H1 (cell line): ENCODE results near the gene ABCG1. TPM values are rescaled to one million over a fixed set of nuclear protein-coding genes. Genes with fewer than 3 reads are reported as not detected.

ENCODE experiments used
- CTCF ChIA-PET: fragments of 300-600 bp; sonication (Branson Sonifier 250); formaldehyde crosslinking; loops from one replicate; lab custom pipeline; 2021; ENCODE audit not compliant: partially characterized antibody; lab: Charles Lee
- POLR2A ChIA-PET: fragments of 300-600 bp; sonication (Branson Sonifier 250); formaldehyde crosslinking; loops from one replicate; lab custom pipeline; 2021; ENCODE audit warnings: inconsistent platforms; ENCODE audit not compliant: partially characterized antibody; lab: Charles Lee
- DNase-seq, 2 experiments: peaks; one replicate each; pipeline versions ENCODE4 v3.0.0 to v3.0.0-alpha.2; 2010 to 2022; ENCODE audit warnings: low spot score in 2 of 2, low read depth in 1 of 2, mixed read lengths in 1 of 2
- FAIRE-seq: peaks from 2 replicates; lab custom pipeline; 2011; peaks lifted over from hg19 to GRCh38; lab: Jason Lieb, UNC
- H2AFZ ChIP-seq: 2 replicates; pipeline ENCODE4 v1.8.1; 2012; ENCODE audit warnings: low read length, inconsistent platforms
- H2AK5ac ChIP-seq: 2 replicates; pipeline ENCODE4 v1.6.1; 2013; ENCODE audit warnings: low read depth, low read length
- H2BK120ac ChIP-seq: replicated peaks from 2 replicates; pipeline ENCODE3; 2013; ENCODE audit warnings: low read depth, low read length, inconsistent platforms
- H2BK12ac ChIP-seq: 2 replicates; pipeline ENCODE4 v1.6.1; 2013; ENCODE audit warnings: low read depth, low read length
- H2BK15ac ChIP-seq: 2 replicates; pipeline ENCODE4 v1.6.1; 2013; ENCODE audit warnings: low read length
- H2BK20ac ChIP-seq: 2 replicates; pipeline ENCODE4 v1.6.1; 2013; ENCODE audit warnings: low read length
- H2BK5ac ChIP-seq: 2 replicates; pipeline ENCODE4 v1.6.1; 2013; ENCODE audit warnings: low read depth, low read length
- H3K14ac ChIP-seq: 2 replicates; pipeline ENCODE4 v1.6.1; 2013; ENCODE audit warnings: inconsistent platforms; ENCODE audit not compliant: insufficient read length
- H3K18ac ChIP-seq: 2 replicates; pipeline ENCODE4 v1.6.1; 2013; ENCODE audit warnings: low read length; ENCODE audit errors: extremely low read depth
- H3K23ac ChIP-seq: 2 replicates; pipeline ENCODE4 v1.6.1; 2013; ENCODE audit warnings: inconsistent platforms; ENCODE audit not compliant: insufficient read length
- H3K23me2 ChIP-seq: 2 replicates; pipeline ENCODE4 v1.6.1; 2013; ENCODE audit warnings: low read depth, low read length
- H3K27ac ChIP-seq: 2 replicates; pipeline ENCODE4 v1.6.1; 2011; ENCODE audit warnings: low read depth, low read length, inconsistent platforms
- H3K27me3 ChIP-seq, 4 experiments: replicated peaks in 1 of 4; 1 replicate in 1 of 4; 2 replicates in 3 of 4; pipeline versions ENCODE4 v1.6.1 to v1.8.1; 2011 to 2013; ENCODE audit warnings: low read length in 3 of 4, mild to moderate bottlenecking in 3 of 4, inconsistent platforms in 2 of 4, mixed read lengths in 2 of 4, moderate library complexity in 1 of 4; ENCODE audit not compliant: control insufficient read depth in 3 of 4, insufficient read depth in 3 of 4; ENCODE audit errors: extremely low read depth in 1 of 4
- H3K36me3 ChIP-seq, 4 experiments: 2 replicates each; pipeline versions ENCODE4 v1.6.1 to v1.8.1; 2011 to 2013; ENCODE audit warnings: mild to moderate bottlenecking in 4 of 4, low read length in 3 of 4, moderate library complexity in 2 of 4, control low read depth in 1 of 4, inconsistent platforms in 1 of 4; ENCODE audit not compliant: insufficient read depth in 4 of 4, control insufficient read depth in 2 of 4
- H3K4ac ChIP-seq: replicated peaks from 2 replicates; pipeline ENCODE3; 2013; ENCODE audit warnings: low read length, low read depth, mixed read lengths, inconsistent platforms; ENCODE audit not compliant: insufficient read length
- H3K4me1 ChIP-seq, 4 experiments: replicated peaks in 1 of 4; 1 replicate in 1 of 4; 2 replicates in 3 of 4; pipeline versions ENCODE4 v1.6.1 to v1.8.1; 2011 to 2013; ENCODE audit warnings: low read length in 3 of 4, inconsistent platforms in 2 of 4, mixed read lengths in 1 of 4; ENCODE audit not compliant: insufficient read depth in 4 of 4, control insufficient read depth in 3 of 4
- H3K4me2 ChIP-seq, 2 experiments: 2 replicates each; pipeline versions ENCODE4 v1.6.1 to v1.8.1; 2011 to 2013; ENCODE audit warnings: low read depth in 2 of 2, low read length in 2 of 2, control low read depth in 1 of 2, inconsistent platforms in 1 of 2, mild to moderate bottlenecking in 1 of 2; ENCODE audit not compliant: insufficient read depth in 1 of 2
- H3K4me3 ChIP-seq, 4 experiments: fragments of 200-600, 300-600 bp in 1 of 4; sonication (generic), shearing (Covaris generic), sonication (Bioruptor Twin) in 1 of 4; 2 replicates each; pipeline versions ENCODE4 v1.5.1 to v1.8.1; 2011 to 2016; ENCODE audit warnings: low read length in 4 of 4, low read depth in 3 of 4, control low read depth in 2 of 4, inconsistent platforms in 2 of 4, mild to moderate bottlenecking in 2 of 4, mixed read lengths in 1 of 4, moderate library complexity in 1 of 4; ENCODE audit not compliant: insufficient read depth in 2 of 4; ENCODE audit errors: extremely low read depth in 1 of 4
- H3K56ac ChIP-seq: replicated peaks from 2 replicates; pipeline ENCODE3; 2013; ENCODE audit warnings: low read depth, mild to moderate bottlenecking, mixed read lengths, low read length, inconsistent platforms; ENCODE audit not compliant: insufficient read length
- H3K79me1 ChIP-seq: 2 replicates; pipeline ENCODE4 v1.6.1; 2013; ENCODE audit warnings: low read depth, low read length, control low read depth
- H3K79me2 ChIP-seq, 2 experiments: 2 replicates each; pipeline versions ENCODE4 v1.6.1 to v1.8.1; 2012 to 2013; ENCODE audit warnings: low read length in 2 of 2, mild to moderate bottlenecking in 2 of 2, inconsistent platforms in 1 of 2; ENCODE audit not compliant: insufficient read depth in 2 of 2, control insufficient read depth in 1 of 2
- H3K9ac ChIP-seq, 4 experiments: replicated peaks in 1 of 4; 1 replicate in 1 of 4; 2 replicates in 3 of 4; pipeline versions ENCODE4 v1.6.1 to v1.8.1; 2011 to 2013; ENCODE audit warnings: low read depth in 3 of 4, low read length in 3 of 4, control low read depth in 2 of 4, mild to moderate bottlenecking in 2 of 4, moderate library complexity in 2 of 4, inconsistent platforms in 1 of 4; ENCODE audit errors: extremely low read depth in 1 of 4
- H3K9me3 ChIP-seq, 2 experiments: 2 replicates each; pipeline versions ENCODE4 v1.6.1 to v1.8.1; 2012 to 2013; ENCODE audit warnings: mild to moderate bottlenecking in 2 of 2, moderate library complexity in 2 of 2, control low read depth in 1 of 2, inconsistent platforms in 1 of 2, low read depth in 1 of 2, low read length in 1 of 2, mixed read lengths in 1 of 2; ENCODE audit not compliant: insufficient read depth in 2 of 2
- H4K20me1 ChIP-seq, 2 experiments: replicated peaks in 1 of 2; 2 replicates each; pipeline versions ENCODE3 to v1.8.1; 2011 to 2013; ENCODE audit warnings: inconsistent platforms in 2 of 2, low read length in 2 of 2, mild to moderate bottlenecking in 1 of 2; ENCODE audit not compliant: insufficient read depth in 2 of 2, control insufficient read depth in 1 of 2
- H4K5ac ChIP-seq: 2 replicates; pipeline ENCODE4 v1.6.1; 2013; ENCODE audit warnings: low read length, low read depth, mixed read lengths, inconsistent platforms; ENCODE audit not compliant: insufficient read length
- H4K8ac ChIP-seq: 2 replicates; pipeline ENCODE4 v1.8.0; 2013; ENCODE audit warnings: mild to moderate bottlenecking, moderate library complexity, low read length, inconsistent platforms; ENCODE audit not compliant: insufficient read depth; ENCODE audit errors: extremely low read depth
- H4K91ac ChIP-seq: replicated peaks from 2 replicates; pipeline ENCODE3; 2013; ENCODE audit warnings: low read length, mixed read lengths, inconsistent platforms; ENCODE audit not compliant: insufficient read length
- BACH1 ChIP-seq: IDR thresholded peaks from 2 replicates; pipeline ENCODE4 v1.6.1; 2012; ENCODE audit warnings: low read length, improper control_type of control experiment
- CTBP2 ChIP-seq: IDR thresholded peaks from 2 replicates; pipeline ENCODE4 v1.7.0; 2011; ENCODE audit warnings: borderline replicate concordance, mild to moderate bottlenecking, moderate library complexity, mixed read lengths, low read length; ENCODE audit not compliant: insufficient read depth, insufficient read length
- CTCF ChIP-seq, 3 experiments: IDR thresholded peaks; 1 replicate in 2 of 3; 2 replicates in 1 of 3; pipeline versions ENCODE4 v1.5.1 to v1.6.1; 2011; ENCODE audit warnings: low read length in 3 of 3, mild to moderate bottlenecking in 3 of 3, inconsistent platforms in 2 of 3, low read depth in 1 of 3, moderate library complexity in 1 of 3; ENCODE audit not compliant: insufficient read depth in 1 of 3; ENCODE audit errors: control extremely low read depth in 1 of 3
- POU5F1 ChIP-seq: IDR thresholded peaks from 2 replicates; pipeline ENCODE4 v1.6.1; 2011; ENCODE audit warnings: low read depth, mild to moderate bottlenecking, low read length, moderate library complexity
- TAF7 ChIP-seq: optimal IDR thresholded peaks from 2 replicates; pipeline ENCODE3; 2011; ENCODE audit warnings: low read depth, mild to moderate bottlenecking, inconsistent platforms, low read length, moderate library complexity, borderline replicate concordance
- USF2 ChIP-seq: IDR thresholded peaks from 2 replicates; pipeline ENCODE4 v1.6.1; 2011; ENCODE audit warnings: low read length, improper control_type of control experiment
- WGBS, 2 experiments: shearing (Covaris generic) in 1 of 2; methylation state at CpG; one replicate each; pipeline versions ENCODE4 v1.1.6 to v1.1.7; 2013 to 2015; ENCODE audit warnings: low lambda C conversion rate in 2 of 2, mixed read lengths in 2 of 2, inconsistent platforms in 1 of 2, low coverage in 1 of 2, missing lambda C conversion rate in 1 of 2; ENCODE audit not compliant: insufficient replicate concordance in 2 of 2, insufficient coverage in 1 of 2, insufficient read length in 1 of 2; ENCODE audit errors: extremely low coverage in 1 of 2, missing lambda C conversion rate in 1 of 2; 5-methylcytosine and 5-hydroxymethylcytosine counted together
- polyA plus RNA-seq, 7 experiments: library from polyadenylated mRNA; depleted of rRNA in 3 of 7; stranded (reverse) in 5 of 7; unstranded in 2 of 7; fragments of >200 nt in 5 of 7; fragments of 200-250 nt in 2 of 7; gene quantifications; 1 replicate in 5 of 7; 2 replicates in 1 of 7; 4 replicates in 1 of 7; pipeline versions ENCODE4 v1.2.1 to v1.2.3, GENCODE V29; 2011 to 2013; ENCODE audit warnings: missing spikeins in 2 of 7, mixed read lengths in 2 of 7
- total RNA-seq: library from RNA; stranded (reverse); fragmentation: NEBNext Ultra II Directional; extraction: Animal tissue kit (Norgen Biotek cat#: 25700); gene quantifications from 2 replicates; pipeline ENCODE4 v1.2.1, GENCODE V29; 2021

ABCG1 gene
- total and polyA plus RNA-seq, 2 of the 8 experiments (the other 6 are each of a cell fraction or from before 2014, with no cell fraction given), result 2.1 to 4.0 TPM

GRCh38 chr21:42279341-42279871 is 60.5 kb downstream of the ABCG1 start:
- POLR2A ChIA-PET, result interaction anchor here (1.5 kb wide), 1 partner anchor 9 kb away, joined by 4 read pairs; no protein-coding TSS in a partner anchor

More at GRCh38 chr21:42279341-42279871, 60.5 kb downstream of the ABCG1 start:
- Histone ChIP-seq H3K36me3 (no peaks in the 10 kb centered on the region), H3K4ac (no peak overlapping the region), H2BK5ac (no peak overlapping the region), H3K9ac (no peak overlapping the region), H3K79me1 (no peaks in the 10 kb centered on the region), H2BK12ac (no peak overlapping the region), H3K27ac (no peak overlapping the region), H3K18ac (peak overlapping the region; percentile 19; the same call in 1 of the 2 replicates), H3K23me2 (no peaks in the 10 kb centered on the region), H3K9me3 (no peaks in the 10 kb centered on the region), H3K4me1 (no peaks in the 10 kb centered on the region), H2BK120ac (no peak overlapping the region), H3K56ac (no peak overlapping the region), H2AK5ac (no peak overlapping the region), H4K20me1 (no peaks in the 10 kb centered on the region), H4K91ac (no peak overlapping the region), H3K4me2 (no peak overlapping the region), H3K27me3 (no peaks in the 10 kb centered on the region), H3K79me2 (no peaks in the 10 kb centered on the region), H3K14ac (no peak overlapping the region), H4K5ac (no peak overlapping the region), H4K8ac (peak overlapping the region; percentile 22; the same call in 1 of the 2 replicates), H2BK15ac (0 out of 2 replicates have a peak overlapping the region, but pooled peaks have one; percentile 61), H2AFZ (no peak overlapping the region), H3K23ac (no peak overlapping the region), H2BK20ac (no peak overlapping the region), H3K4me3 (no peak overlapping the region)
- CTCF ChIA-PET, result interaction anchor here (0.8 to 2.0 kb wide), 11 partner anchors 9 to 463 kb away, joined by 3 to 7 read pairs (median 4); no protein-coding TSS in a partner anchor
- FAIRE-seq (no peak), DNase-seq (no peak)
- TF ChIP-seq TAF7 (no peak), USF2 (no peak), BACH1 (no peak), CTCF (IDR thresholded peaks at IDR 0.05; ENCODE audit: control extremely low read depth in 1 of 3, insufficient read depth in 1 of 3, low read depth in 1 of 3, low read length in 3 of 3) (no peak), POU5F1 (no peak), CTBP2 (no peak)
- WGBS, 2 experiments, result 93% methylated on average over 18 of the region's 20 CpGs; no CpG with 5 or more reads in 1 of the 2 experiments
